K562 (cell line): ENCODE results near the gene ATF6B. TPM values are rescaled to one million over a fixed set of nuclear protein-coding genes. Genes with fewer than 3 reads are reported as not detected.

Source experiments
- ADNP ChIP-seq: fragments of 200-800 bp; sonication (Bioruptor generic); IDR thresholded peaks from 2 replicates; pipeline ENCODE4 v1.6.1; 2016; ENCODE audit warnings: missing genetic modification characterization, missing compliant biosample characterization
- BCOR ChIP-seq: fragments of 450-650 bp; IDR thresholded peaks from 2 replicates; pipeline ENCODE4 v1.6.1; 2016
- ELF4 ChIP-seq: fragments of 450-650 bp; formaldehyde crosslinking; IDR thresholded peaks from 2 replicates; pipeline ENCODE4 v1.4.0; 2022; ENCODE audit warnings: missing genetic modification characterization
- MXI1 ChIP-seq: IDR thresholded peaks from 2 replicates; pipeline ENCODE4 v1.6.1; 2011; ENCODE audit warnings: low read depth, mild to moderate bottlenecking, improper control_type of control experiment, low read length
- MYC ChIP-seq, 2 experiments: fragments of 250-450 bp in 1 of 2; sonication (Bioruptor Pico) in 1 of 2; IDR thresholded peaks; 2 replicates each; pipeline versions ENCODE4 v1.5.1 to v1.6.1; 2012 to 2021; ENCODE audit warnings: low read depth in 2 of 2, borderline replicate concordance in 1 of 2, improper control_type of control experiment in 1 of 2, low read length in 1 of 2, mild to moderate bottlenecking in 1 of 2, moderate library complexity in 1 of 2
- PHB ChIP-seq: fragments of 250-450 bp; sonication (Bioruptor Pico); IDR thresholded peaks from 2 replicates; pipeline ENCODE4 v1.5.0; 2021
- TOE1 ChIP-seq, 2 experiments: fragments of 450-650 bp in 1 of 2; sonication (generic) in 1 of 2; formaldehyde crosslinking in 1 of 2; IDR thresholded peaks; 2 replicates each; pipeline versions ENCODE4 v1.7.1 to v1.8.0; 2016 to 2022; ENCODE audit warnings: borderline replicate concordance in 2 of 2, mild to moderate bottlenecking in 2 of 2, antibody characterized with exemption in 1 of 2, inconsistent platforms in 1 of 2, low read depth in 1 of 2, missing genetic modification reagents in 1 of 2, moderate library complexity in 1 of 2
- ZNF274 ChIP-seq: IDR thresholded peaks from 2 replicates; pipeline ENCODE4 v1.6.1; 2011; ENCODE audit warnings: low read depth, mild to moderate bottlenecking, low read length, moderate library complexity, borderline replicate concordance
- ZNF324 ChIP-seq: fragments of 250-450 bp; sonication (Bioruptor Pico); IDR thresholded peaks from 2 replicates; pipeline ENCODE4 v1.4.0; 2020; ENCODE audit warnings: mild to moderate bottlenecking
- ZNF561 ChIP-seq: fragments of 450-650 bp; formaldehyde crosslinking; conservative IDR thresholded peaks from 2 replicates; pipeline ENCODE4 v1.4.0; 2020; ENCODE audit warnings: mild to moderate bottlenecking, moderate library complexity
- ZNF780A ChIP-seq: fragments of 250-450 bp; sonication (Bioruptor Pico); IDR thresholded peaks from 2 replicates; pipeline ENCODE4 v1.5.0; 2021; ENCODE audit warnings: mild to moderate bottlenecking
- polyA plus RNA-seq, 8 experiments: library from polyadenylated mRNA; depleted of rRNA in 4 of 8; stranded (reverse) in 5 of 8; unstranded in 3 of 8; fragments of >200 nt; fragmentation: Nextera tagmentation in 2 of 8; fragmentation: Illumina TruSeq in 1 of 8; extraction: Ambion mirVana in 2 of 8; extraction: Trizol in 1 of 8; gene quantifications; 2 replicates each; pipeline versions ENCODE4 v1.2.1 to v1.2.3, GENCODE V29; 2011 to 2014; ENCODE audit warnings: inconsistent platforms in 1 of 8, missing spikeins in 1 of 8
- total RNA-seq, 7 experiments: library from RNA; depleted of rRNA in 6 of 7; stranded (reverse); fragments of >200 nt in 6 of 7; fragmentation: Illumina TruSeq in 2 of 7; extraction: Trizol in 2 of 7; gene quantifications; 2 replicates each; pipeline versions ENCODE4 v1.2.1 to v1.2.3, GENCODE V29; 2011 to 2021; ENCODE audit warnings: low replicate concordance in 1 of 7
- TF ChIP-seq, protein P1 (sequence below), 2 experiments: IDR thresholded peaks in 1 of 2; conservative IDR thresholded peaks in 1 of 2; 2 replicates each; pipeline ENCODE4 v1.6.1; 2016; ENCODE audit warnings: low read depth in 2 of 2, mild to moderate bottlenecking in 1 of 2, missing compliant biosample characterization in 1 of 2, missing genetic modification characterization in 1 of 2, moderate library complexity in 1 of 2
- TF ChIP-seq, protein P2 (sequence below): sonication (generic); formaldehyde crosslinking; IDR thresholded peaks from 2 replicates; pipeline ENCODE4 v1.8.0; 2022; ENCODE audit warnings: mild to moderate bottlenecking, missing genetic modification reagents, borderline replicate concordance
- TF ChIP-seq, protein P3 (sequence below): fragments of 450-650 bp; IDR thresholded peaks from 2 replicates; pipeline ENCODE4 v1.6.1; 2017; ENCODE audit warnings: mild to moderate bottlenecking, moderate library complexity
- TF ChIP-seq, protein P4 (sequence below): fragments of 200-400 bp; formaldehyde crosslinking; IDR thresholded peaks from 2 replicates; pipeline ENCODE4 v1.6.1; 2017; ENCODE audit warnings: mild to moderate bottlenecking, low read depth, low read length, moderate library complexity
- TF ChIP-seq, protein P5 (sequence below): fragments of 250-450 bp; sonication (Bioruptor Pico); IDR thresholded peaks from 2 replicates; pipeline ENCODE4 v1.8.0; 2022; ENCODE audit warnings: moderate library complexity, mild to moderate bottlenecking, inconsistent platforms

The ATF6B gene
- total and polyA plus RNA-seq, 9 of the 15 experiments (the other 6 are each of a cell fraction or from before 2014, with no cell fraction given), result 20.7 to 131 (median 31.7) TPM

DNA sequence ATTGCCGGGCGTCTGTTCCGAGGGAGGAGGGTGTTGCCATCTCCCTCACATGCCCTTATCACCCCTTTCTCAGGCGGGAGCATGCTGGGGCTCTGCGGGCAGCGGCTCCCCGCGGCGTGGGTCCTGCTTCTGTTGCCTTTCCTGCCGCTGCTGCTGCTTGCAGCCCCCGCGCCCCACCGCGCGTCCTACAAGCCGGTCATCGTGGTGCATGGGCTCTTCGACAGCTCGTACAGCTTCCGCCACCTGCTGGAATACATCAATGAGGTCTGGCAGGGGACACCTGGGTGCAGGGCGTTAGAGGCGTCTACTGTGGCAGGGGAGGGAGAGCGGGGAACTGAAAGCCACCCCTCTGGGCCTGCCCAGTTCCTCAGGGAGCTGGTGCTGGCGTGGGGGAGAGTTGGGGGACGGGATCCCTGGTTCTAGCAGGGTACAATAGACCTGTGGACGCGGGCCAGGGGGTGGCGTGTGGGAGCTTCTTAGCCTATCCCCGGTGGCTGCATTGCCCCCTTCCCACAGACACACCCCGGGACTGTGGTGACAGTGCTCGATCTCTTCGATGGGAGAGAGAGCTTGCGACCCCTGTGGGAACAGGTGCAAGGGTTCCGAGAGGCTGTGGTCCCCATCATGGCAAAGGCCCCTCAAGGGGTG lies 26.6 kb upstream of the ATF6B start (continued):
- TF ChIP-seq, protein P1, sequence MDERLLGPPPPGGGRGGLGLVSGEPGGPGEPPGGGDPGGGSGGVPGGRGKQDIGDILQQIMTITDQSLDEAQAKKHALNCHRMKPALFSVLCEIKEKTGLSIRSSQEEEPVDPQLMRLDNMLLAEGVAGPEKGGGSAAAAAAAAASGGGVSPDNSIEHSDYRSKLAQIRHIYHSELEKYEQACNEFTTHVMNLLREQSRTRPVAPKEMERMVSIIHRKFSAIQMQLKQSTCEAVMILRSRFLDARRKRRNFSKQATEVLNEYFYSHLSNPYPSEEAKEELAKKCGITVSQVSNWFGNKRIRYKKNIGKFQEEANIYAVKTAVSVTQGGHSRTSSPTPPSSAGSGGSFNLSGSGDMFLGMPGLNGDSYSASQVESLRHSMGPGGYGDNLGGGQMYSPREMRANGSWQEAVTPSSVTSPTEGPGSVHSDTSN (CRISPR knock-in tag; IDR thresholded peaks at IDR 0.05; ENCODE audit: low read depth), result no peak
- TF ChIP-seq, protein P1 (tag; conservative IDR thresholded peaks at IDR 0.05; ENCODE audit: low read depth), result no peak
- TF ChIP-seq MXI1, result peak; percentile 34; the same call in 1 of the 2 replicates
- TF ChIP-seq ZNF561 (CRISPR knock-in tag), result no peak
- no peak; the same call in 1 of the 2 replicates for TF ChIP-seq TOE1 (IDR thresholded peaks at IDR 0.05; ENCODE audit: borderline replicate concordance)
- no peak for TF ChIP-seq TOE1 (CRISPR knock-in tag; IDR thresholded peaks at IDR 0.05; ENCODE audit: borderline replicate concordance, low read depth)
- no peak for TF ChIP-seq ADNP
- TF ChIP-seq, protein P2, sequence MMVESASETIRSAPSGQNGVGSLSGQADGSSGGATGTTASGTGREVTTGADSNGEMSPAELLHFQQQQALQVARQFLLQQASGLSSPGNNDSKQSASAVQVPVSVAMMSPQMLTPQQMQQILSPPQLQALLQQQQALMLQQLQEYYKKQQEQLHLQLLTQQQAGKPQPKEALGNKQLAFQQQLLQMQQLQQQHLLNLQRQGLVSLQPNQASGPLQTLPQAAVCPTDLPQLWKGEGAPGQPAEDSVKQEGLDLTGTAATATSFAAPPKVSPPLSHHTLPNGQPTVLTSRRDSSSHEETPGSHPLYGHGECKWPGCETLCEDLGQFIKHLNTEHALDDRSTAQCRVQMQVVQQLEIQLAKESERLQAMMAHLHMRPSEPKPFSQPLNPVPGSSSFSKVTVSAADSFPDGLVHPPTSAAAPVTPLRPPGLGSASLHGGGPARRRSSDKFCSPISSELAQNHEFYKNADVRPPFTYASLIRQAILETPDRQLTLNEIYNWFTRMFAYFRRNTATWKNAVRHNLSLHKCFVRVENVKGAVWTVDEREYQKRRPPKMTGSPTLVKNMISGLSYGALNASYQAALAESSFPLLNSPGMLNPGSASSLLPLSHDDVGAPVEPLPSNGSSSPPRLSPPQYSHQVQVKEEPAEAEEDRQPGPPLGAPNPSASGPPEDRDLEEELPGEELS (CRISPR knock-in tag), result no peak
- no peak for TF ChIP-seq ZNF324
- TF ChIP-seq ZNF780A (CRISPR knock-in tag), result no peak
- TF ChIP-seq ELF4 (CRISPR knock-in tag), result no peak
- TF ChIP-seq, protein P3, sequence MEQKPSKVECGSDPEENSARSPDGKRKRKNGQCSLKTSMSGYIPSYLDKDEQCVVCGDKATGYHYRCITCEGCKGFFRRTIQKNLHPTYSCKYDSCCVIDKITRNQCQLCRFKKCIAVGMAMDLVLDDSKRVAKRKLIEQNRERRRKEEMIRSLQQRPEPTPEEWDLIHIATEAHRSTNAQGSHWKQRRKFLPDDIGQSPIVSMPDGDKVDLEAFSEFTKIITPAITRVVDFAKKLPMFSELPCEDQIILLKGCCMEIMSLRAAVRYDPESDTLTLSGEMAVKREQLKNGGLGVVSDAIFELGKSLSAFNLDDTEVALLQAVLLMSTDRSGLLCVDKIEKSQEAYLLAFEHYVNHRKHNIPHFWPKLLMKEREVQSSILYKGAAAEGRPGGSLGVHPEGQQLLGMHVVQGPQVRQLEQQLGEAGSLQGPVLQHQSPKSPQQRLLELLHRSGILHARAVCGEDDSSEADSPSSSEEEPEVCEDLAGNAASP, result no peak
- TF ChIP-seq ZNF274, result no peak
- TF ChIP-seq, protein P4, sequence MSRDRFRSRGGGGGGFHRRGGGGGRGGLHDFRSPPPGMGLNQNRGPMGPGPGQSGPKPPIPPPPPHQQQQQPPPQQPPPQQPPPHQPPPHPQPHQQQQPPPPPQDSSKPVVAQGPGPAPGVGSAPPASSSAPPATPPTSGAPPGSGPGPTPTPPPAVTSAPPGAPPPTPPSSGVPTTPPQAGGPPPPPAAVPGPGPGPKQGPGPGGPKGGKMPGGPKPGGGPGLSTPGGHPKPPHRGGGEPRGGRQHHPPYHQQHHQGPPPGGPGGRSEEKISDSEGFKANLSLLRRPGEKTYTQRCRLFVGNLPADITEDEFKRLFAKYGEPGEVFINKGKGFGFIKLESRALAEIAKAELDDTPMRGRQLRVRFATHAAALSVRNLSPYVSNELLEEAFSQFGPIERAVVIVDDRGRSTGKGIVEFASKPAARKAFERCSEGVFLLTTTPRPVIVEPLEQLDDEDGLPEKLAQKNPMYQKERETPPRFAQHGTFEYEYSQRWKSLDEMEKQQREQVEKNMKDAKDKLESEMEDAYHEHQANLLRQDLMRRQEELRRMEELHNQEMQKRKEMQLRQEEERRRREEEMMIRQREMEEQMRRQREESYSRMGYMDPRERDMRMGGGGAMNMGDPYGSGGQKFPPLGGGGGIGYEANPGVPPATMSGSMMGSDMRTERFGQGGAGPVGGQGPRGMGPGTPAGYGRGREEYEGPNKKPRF, result no peak
- peak; percentile 32; the same call in 1 of the 2 replicates for TF ChIP-seq BCOR
- TF ChIP-seq, protein P5, sequence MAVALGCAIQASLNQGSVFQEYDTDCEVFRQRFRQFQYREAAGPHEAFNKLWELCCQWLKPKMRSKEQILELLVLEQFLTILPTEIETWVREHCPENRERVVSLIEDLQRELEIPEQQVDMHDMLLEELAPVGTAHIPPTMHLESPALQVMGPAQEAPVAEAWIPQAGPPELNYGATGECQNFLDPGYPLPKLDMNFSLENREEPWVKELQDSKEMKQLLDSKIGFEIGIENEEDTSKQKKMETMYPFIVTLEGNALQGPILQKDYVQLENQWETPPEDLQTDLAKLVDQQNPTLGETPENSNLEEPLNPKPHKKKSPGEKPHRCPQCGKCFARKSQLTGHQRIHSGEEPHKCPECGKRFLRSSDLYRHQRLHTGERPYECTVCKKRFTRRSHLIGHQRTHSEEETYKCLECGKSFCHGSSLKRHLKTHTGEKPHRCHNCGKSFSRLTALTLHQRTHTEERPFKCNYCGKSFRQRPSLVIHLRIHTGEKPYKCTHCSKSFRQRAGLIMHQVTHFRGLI (CRISPR knock-in tag), result no peak
- 0 out of 2 replicates have a peak, but pooled peaks have one; percentile 67 for TF ChIP-seq PHB (CRISPR knock-in tag)
- peak; percentile 87 for TF ChIP-seq MYC (IDR thresholded peaks at IDR 0.05; ENCODE audit: low read depth, low read length)
- no peak for TF ChIP-seq MYC (CRISPR knock-in tag; IDR thresholded peaks at IDR 0.05; ENCODE audit: borderline replicate concordance, low read depth)
